DLD1 (cell line): ENCODE data around the gene ARHGEF38.
"Not testable (repeated sequence)": the region's sequence is repeated elsewhere in the genome, so short reads cannot be mapped to it uniquely, and the experiment has no call there.

Source experiments
- in situ Hi-C: cut with HindIII; loops from 2 replicates; pipeline ENCODE4 v1.10.0; 2017; ENCODE audit warnings: low sequenced_read_pairs

Gene ARHGEF38

GRCh38 chr4:105605493-105605892, 53.1 kb downstream of the ARHGEF38 start:
- in situ Hi-C loops: no loop called here

GRCh38 chr4:105607876-105608275, 55.5 kb downstream of the ARHGEF38 start:
- in situ Hi-C loops: no loop called here

DNA sequence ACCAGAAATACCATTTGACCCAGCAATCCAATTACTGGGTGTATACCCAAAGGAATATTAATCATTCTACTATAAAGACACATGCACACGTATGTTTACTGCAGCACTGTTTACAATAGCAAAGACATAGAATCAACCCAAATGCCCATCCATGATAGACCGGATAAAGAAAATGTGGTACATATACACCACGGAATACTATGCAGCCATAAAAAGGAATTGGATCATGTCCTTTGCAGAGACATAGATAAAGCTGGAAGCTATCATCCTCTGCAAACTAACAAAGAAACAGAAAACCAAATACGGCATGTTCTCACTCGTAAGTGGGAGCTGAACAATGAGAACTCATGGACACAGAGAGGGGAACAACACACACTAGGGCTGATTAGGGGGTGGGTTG, 57.4 kb downstream of the ARHGEF38 start:
- in situ Hi-C loops: not testable (repeated sequence)

DNA sequence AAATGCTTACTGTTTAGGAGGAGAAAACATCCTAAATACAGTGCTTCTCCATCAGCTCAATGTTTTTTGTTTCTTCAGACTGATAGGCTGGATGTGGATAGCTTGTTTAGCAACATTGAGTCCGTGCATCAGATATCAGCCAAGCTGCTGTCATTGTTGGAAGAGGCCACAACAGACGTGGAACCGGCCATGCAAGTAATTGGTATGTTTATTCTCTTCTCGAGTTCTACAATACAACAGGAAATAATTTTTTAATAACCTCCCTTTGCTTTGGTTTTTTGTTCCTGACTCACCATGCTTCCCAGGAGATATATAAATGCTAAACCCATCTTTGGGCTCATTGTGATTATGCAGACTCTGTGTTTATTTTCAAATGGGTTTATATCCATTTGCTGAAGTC, 60.9 kb downstream of the ARHGEF38 start:
- in situ Hi-C loops: no loop called here

DNA sequence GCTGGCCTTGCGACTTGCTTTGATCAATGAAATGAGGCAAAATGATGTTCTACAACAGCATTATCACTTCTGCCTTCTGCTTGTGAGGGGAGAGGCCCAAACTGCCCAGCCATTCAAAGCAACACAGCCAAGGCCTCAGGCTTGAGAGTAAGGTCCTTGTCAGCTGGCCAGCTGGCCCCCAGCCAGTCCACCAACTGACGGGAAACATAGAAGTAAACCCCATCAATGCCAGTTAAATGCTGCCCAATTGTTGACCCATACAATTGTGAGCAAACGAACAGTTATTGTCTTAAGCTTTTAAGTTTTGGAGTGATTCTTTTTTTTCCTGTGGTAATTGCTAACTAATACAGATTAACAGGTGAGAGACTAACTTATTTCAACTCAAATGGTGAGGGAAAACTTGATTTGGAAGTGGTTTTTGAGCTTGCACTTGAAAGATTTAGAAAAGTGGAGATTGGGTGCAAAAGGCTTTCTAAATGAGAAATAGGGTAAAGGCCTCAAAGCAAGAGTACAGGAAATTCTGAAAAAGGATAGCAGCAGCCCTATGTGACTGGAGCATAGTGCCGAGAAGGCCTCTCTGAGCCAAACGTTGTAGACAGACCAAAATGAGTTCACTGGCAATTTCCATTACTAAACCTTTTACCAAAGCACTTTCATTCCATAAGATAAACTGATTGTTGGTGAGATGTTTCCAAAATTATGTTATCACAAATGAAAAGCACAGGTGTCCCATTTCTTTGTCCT, 66.9 kb downstream of the ARHGEF38 start:
- in situ Hi-C loops: no loop called here

DNA sequence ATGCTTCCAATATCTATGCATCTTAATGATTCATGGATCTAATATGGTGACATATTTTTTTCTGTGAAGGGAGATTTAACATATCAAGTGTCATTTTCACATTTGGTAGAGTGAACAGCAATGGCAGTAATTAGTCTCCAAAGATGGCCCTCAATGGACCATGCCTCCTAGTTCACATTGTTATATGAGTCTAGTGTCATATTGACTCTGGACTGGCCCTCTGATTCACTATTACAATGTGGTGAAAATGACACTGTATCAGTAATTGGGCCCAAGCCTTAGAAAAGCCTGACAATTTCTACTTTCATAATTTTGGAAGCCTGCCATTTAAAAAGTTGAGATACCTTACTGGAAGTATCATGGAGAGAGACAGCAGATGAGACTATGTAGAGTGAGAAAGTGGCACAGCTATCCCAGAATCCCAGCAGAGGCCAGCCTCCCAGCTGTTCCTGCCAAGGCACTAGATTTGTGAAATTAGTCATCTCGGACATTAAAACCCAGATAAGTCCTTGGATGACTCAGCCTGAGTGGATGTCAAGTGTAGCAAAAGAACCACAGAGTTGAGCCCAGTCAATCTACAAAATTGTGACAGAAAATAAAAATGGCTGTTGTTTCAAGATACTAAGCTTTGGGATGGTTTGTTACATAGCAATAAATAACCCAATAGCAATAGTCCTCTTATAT, 68.4 kb downstream of the ARHGEF38 start:
- in situ Hi-C loops: no loop called here

- in situ Hi-C loops: no loop called here
Measured at GRCh38 chr4:105622269-105622668, 69.8 kb downstream of the ARHGEF38 start.

GRCh38 chr4:105623099-105623498, 70.7 kb downstream of the ARHGEF38 start:
- in situ Hi-C loops: no loop called here

DNA sequence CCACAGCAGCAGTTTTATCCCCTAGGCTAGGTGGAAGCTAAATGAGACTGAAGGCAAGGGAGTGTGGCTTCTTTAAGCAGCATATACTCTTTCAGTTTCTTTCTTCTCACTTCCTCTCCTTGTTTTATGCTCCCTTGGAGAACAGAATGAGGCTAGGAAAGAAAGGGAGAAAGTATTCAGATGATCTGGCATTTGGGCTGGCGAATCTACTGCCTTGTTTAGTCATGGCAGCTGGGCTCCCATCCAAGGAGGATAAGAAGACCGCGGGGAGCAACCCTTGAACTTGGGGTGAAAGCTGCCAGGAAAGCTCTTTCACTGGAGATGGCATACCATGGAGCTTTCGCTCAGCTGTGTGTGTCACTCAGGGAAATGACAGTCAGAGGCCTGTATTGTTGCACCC, 72.1 kb downstream of the ARHGEF38 start:
- in situ Hi-C loops: no loop called here

DNA sequence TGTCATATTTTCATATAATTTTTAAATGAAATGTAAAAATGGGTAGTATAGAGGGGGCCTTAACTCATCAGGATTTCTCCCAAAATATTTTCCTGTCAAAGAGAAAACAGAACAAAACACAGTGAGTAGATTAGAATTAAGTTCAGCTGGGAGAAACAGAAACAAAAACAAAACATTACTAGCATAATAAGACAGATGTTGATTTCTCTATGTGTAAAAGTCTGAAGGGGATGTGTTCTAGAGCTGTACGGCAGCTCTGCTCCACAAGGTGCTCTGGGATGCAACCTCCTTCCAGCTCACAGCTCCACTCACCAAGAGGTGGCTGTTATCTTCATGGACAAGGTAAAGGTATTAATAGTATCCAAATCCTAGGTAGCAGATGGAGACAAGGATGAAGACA, 72.8 kb downstream of the ARHGEF38 start:
- in situ Hi-C loops: no loop called here

DNA sequence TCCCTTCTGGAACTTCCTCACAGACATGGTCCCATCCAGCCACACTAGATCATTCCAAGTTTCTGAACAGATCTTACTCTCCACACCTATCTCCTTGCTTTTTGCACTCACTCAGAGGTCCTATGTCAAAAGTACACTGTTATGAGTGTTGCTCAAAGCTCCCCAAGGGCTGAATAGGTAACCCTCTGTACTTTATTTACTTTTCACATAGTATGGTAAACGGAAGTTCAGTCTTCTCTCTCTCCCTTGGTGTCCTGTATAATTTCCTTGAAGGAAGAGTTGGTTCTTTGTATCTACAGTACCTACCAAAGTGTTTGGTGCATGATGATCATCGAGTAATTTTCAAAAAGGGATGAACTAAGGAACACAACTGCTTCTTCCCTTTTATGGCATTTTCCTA, 74.4 kb downstream of the ARHGEF38 start:
- in situ Hi-C loops: no loop called here

DNA sequence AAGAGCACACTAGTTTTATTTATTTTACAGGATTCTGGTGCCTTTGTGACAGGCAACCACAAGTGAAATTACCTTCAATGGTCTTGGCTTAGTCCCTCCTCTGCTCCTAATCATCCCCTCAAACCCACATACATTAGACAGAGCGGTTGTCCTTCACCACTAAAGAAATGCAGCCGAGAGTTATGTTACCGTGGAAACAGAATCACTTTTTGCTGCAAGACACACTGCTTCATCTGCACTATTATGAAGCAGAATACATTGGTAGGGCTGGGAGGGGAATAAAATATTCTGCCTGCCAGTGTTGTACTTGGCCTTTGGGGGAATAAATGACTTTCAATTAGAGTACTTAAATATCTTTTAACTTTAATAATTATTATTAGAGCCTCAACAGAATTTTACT, 75.2 kb downstream of the ARHGEF38 start:
- in situ Hi-C loops: no loop called here

- in situ Hi-C loops: no loop called here
Measured at GRCh38 chr4:105630670-105631655, 78.5 kb downstream of the ARHGEF38 start.

DNA sequence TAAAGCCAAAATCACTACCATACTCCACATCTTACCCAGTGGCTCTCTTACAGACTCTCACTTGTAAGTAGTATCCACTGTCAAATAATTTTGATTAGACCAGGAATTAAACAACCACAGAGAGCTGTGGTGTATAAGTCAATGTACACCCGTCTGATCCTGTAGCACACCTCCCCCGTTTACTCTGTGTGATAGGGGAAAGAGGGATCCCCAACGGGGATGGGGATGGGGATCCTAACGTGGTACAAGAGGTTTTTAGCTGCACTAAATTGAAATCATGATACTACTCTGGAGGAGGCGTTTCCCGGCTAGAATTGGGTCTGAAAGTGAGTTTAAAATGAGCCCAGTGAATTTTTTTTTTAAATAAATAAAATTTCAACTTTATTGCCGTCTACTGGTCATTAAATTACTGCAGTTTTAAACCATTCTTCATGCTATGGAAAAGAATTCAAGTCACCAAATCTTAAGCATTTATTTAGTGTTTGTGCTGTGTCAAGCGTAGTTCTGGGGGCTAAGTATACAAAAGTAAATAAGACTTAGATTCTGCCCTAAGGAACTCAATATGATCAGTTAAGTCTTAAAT, 79.5 kb downstream of the ARHGEF38 start:
- in situ Hi-C loops: no loop called here

- in situ Hi-C loops: no loop called here
Measured at GRCh38 chr4:105632599-105632998, 80.2 kb downstream of the ARHGEF38 start.

DNA sequence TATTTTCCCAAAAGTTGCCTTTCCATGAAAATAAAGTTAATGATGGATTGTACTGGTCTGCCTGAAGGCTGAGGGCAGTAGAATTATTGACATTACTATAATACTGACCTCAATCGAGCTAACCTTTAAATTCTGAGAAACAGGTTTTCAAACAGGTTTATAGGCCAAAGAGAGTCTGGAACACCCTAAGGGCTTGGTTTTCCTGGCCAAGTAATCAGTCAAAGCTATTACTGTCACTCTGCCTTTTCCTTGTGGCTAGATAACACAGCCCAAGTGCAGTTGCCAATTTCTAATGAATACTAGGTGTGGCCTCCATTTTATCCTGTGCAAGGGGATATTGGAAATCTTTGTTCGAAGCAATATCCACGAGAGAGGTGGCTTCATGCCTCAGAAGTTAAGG, 80.8 kb downstream of the ARHGEF38 start:
- in situ Hi-C loops: no loop called here

- in situ Hi-C loops: no loop called here
Measured at GRCh38 chr4:105634402-105635080, 82.1 kb downstream of the ARHGEF38 start.

DNA sequence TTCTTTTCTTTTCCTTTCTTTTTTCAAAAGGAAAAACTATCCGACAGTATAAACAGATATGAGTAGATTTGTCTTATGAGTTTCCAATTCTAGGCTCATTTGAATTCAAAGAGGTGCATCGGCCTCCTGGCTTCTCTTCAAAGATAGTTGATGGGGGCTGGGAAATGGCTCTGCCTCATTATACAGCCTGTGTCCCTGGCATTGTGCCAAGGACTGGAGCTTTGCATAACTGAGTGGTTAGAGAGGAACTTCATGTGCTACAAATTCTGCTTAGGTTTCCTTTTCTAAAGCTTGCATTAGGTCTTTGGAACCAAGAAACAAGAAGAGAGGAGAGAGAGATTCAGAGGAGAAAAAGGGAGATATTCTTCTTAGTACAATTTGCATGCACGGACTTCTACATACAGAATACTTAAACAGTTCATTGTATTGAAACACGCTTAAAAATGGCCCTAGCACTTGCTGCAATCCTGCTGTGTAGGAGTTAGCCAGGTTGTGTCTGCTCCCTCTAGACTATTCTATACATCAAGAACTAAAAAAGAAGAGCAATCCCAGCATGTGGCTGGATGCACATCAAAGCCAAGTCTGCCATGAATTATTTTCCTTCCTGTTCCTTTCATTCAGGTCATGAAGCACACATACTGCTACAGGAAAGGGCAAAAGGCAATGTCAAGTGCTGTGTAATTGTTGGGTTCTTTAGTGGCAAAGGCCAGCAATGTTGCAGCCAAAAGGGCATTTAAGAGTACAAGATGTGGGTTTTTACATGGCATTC, 85.2 kb downstream of the ARHGEF38 start:
- in situ Hi-C loops: no loop called here

DNA sequence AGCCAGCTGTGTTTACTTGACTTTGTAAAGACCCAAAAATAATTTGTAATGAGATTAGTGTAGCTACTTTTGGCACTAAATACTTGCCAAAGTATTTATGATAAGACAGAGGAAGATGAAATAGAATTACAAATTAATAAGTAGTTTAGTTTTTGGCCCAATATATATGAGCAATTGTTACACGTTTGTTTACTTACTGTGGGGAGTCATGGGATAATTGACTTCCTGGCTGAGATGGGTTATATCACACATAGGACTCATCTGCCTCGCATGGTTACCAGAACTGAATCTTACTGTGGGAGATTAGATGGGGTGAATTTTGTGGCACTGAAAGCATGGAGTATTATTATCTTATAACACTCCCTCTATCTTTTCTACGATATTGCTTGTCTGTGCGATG, 89.4 kb downstream of the ARHGEF38 start:
- in situ Hi-C loops: no loop called here

GRCh38 chr4:105644257-105644656, 91.8 kb downstream of the ARHGEF38 start:
- in situ Hi-C loops: no loop called here
